Progenitor cell of endocrine pancreas (in vitro differentiated cells): ENCODE data around the gene UGT1A4. TPM values are rescaled to one million over a fixed set of nuclear protein-coding genes. Genes with fewer than 3 reads are reported as not detected.

Experiments
- DNase-seq: peaks from one replicate; pipeline ENCODE4 v3.0.0; 2021; ENCODE audit warnings: low spot score; ENCODE audit not compliant: unreplicated experiment
- H3K27ac Mint-ChIP-seq: 2 replicates; pipeline ENCODE4 v1.8.0; 2021; ENCODE audit warnings: mild to moderate bottlenecking, moderate library complexity, mixed read lengths
- H3K27me3 Mint-ChIP-seq: 2 replicates; pipeline ENCODE4 v1.8.0; 2021; ENCODE audit warnings: mixed read lengths
- H3K36me3 Mint-ChIP-seq: 2 replicates; pipeline ENCODE4 v1.8.0; 2022; ENCODE audit warnings: mixed read lengths; ENCODE audit not compliant: insufficient read depth
- H3K4me1 Mint-ChIP-seq: 2 replicates; pipeline ENCODE4 v1.8.0; 2021; ENCODE audit warnings: low read depth, mixed read lengths
- H3K4me3 Mint-ChIP-seq: 2 replicates; pipeline ENCODE4 v1.8.0; 2021; ENCODE audit warnings: low read depth, mild to moderate bottlenecking, moderate library complexity, mixed read lengths
- H3K9me3 Mint-ChIP-seq: 2 replicates; pipeline ENCODE4 v1.8.0; 2021; ENCODE audit warnings: low read depth, mixed read lengths
- total RNA-seq: library from RNA; stranded (reverse); gene quantifications from 2 replicates; pipeline ENCODE4 v1.2.1, GENCODE V29; 2021
- TF ChIP-seq, protein P1 (sequence below): fragments of 200-600 bp; sonication (generic); IDR thresholded peaks from one replicate; pipeline ENCODE4 v1.5.0; 2021; ENCODE audit warnings: antibody characterized with exemption, mild to moderate bottlenecking; ENCODE audit not compliant: unreplicated experiment

UGT1A4 gene
- total RNA-seq, 1 donor from 2014 or later, result not detected

DNA sequence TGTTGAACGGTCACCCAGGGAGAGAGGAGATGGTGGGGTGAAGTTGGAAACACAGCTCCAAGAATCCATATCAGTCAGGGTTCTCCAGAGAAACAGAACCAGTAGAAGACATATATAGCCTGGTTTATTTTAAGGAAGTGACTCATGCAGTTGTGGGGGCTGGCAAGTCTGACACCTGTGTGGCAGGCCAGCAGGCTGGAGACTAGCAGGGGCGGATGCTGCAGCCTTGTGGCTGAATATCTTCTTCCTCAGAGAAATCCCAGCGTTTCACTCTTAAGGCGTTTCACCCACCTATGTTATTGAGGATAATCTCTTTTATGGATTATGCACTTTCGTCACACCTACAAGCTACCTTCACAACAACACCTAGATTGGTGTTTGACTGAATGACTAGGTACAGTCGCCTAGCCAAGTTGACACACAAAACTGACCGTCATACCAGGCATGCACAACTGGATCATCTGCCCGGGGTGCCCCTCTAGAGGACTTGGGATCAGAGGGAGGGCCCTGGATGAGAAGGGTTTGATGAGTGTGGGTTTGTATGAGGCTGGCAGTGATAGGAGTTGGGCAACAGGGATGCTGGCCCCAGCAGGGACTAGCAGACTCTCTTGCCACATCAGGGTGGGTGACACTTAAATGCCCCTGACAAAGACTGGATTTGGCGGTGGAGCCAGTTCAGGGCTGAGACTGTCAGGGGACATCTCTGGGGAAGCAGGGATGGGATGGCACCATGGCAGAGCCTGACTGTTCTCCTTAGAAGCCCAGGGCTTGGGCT lies 83.0 kb downstream of the UGT1A4 start:
- DNase-seq, result no peak
- Mint-ChIP-seq H3K4me3 (no peak overlapping the region), H3K4me1 (no peaks in the 10 kb centered on the region), H3K36me3 (no peaks in the 10 kb centered on the region), H3K9me3 (peaks cover 5% of the 10 kb centered on the region), H3K27ac (no peak overlapping the region), H3K27me3 (peaks cover 26% of the 10 kb centered on the region)
- TF ChIP-seq, protein P1, sequence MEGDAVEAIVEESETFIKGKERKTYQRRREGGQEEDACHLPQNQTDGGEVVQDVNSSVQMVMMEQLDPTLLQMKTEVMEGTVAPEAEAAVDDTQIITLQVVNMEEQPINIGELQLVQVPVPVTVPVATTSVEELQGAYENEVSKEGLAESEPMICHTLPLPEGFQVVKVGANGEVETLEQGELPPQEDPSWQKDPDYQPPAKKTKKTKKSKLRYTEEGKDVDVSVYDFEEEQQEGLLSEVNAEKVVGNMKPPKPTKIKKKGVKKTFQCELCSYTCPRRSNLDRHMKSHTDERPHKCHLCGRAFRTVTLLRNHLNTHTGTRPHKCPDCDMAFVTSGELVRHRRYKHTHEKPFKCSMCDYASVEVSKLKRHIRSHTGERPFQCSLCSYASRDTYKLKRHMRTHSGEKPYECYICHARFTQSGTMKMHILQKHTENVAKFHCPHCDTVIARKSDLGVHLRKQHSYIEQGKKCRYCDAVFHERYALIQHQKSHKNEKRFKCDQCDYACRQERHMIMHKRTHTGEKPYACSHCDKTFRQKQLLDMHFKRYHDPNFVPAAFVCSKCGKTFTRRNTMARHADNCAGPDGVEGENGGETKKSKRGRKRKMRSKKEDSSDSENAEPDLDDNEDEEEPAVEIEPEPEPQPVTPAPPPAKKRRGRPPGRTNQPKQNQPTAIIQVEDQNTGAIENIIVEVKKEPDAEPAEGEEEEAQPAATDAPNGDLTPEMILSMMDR, result no peak

DNA sequence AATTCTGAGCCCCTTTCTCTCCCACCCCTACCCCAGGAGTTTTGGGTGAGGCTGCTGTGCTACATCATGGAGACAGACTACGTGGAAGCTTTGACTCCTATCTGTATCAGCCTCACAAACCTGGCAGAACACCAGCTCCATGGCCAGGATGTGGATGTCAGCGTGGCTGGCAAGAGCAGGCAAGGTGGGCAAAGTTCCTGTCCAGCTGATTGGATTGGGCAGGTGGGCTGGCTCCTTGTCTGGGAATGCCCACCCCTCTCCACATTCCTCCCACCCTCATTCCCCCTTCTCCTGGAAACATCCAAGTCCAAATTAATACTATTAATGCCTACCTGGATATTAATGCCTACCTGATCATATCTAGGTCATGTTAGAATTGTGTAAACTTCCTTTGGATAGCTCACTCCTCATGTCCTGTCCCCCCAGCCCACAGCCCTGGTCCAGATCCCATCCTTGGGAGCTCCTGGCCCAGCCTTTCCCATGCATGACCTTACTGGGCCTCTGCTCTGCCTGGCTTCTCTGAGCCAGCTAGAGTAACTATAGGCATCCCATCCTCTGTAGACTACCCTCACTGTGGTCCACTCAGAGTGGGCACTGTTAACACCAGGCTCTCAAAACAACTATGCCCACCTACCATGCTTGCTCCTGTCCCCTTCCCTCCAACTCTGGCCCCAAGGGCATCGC lies 83.7 kb downstream of the UGT1A4 start:
- Mint-ChIP-seq H3K36me3 (no peaks in the 10 kb centered on the region), H3K4me3 (no peak overlapping the region), H3K9me3 (peaks cover 5% of the 10 kb centered on the region), H3K4me1 (no peaks in the 10 kb centered on the region), H3K27me3 (peaks cover 26% of the 10 kb centered on the region), H3K27ac (no peak overlapping the region)
- TF ChIP-seq, protein P1, result no peak
- no peak for DNase-seq

DNA sequence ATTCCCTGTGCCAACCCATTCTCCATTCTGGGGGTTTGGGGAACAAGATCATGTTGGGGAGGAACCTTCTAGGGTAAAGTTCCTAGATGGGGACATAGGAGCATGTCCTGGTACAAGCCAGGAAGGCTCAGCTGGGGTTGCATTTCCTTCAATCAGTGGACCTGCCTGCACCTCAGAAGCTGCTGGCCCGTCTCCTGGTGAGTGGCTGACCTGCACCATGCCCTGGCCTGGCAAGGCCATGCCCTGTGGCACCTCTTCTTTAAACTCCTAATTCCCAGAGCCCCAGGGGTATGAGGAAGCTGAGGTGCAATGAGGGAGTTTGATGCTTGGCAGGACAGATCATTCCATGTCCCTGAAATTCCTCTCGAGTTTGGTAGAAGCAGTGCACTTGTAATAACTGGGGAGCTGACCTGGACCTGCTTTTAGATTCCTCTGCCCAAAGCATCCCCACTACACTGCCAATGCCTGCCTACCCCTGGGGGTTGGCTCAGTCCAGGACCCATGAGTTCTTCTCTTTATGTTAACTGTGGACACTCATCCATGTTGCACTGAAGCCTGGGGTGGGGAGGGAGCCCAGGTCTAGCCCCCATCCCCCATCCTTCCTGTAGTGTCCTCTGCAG lies 84.9 kb downstream of the UGT1A4 start:
- peak; percentile 6 for DNase-seq
- H3K4me3 Mint-ChIP-seq, result no peak overlapping the region

DNA sequence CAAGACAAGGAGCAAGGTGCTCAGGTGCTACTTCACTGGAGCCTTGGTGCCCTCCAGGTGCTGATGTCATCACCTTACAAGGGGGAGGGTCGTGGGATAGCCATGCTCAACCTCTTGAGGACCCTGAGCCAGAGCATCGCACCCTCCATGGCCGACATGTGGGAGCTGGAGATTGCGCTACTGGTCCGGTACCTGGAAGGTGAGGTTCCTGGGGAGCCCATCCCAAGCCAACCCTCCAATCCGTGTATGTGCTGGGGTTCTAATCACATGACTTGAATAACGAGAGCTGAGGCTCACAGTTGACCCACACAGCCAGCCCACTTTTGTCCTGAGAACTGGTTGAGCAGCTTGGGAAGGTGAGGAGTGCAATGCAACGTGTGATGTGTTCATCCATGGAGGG lies 85.5 kb downstream of the UGT1A4 start:
- TF ChIP-seq, protein P1, result no peak
- Mint-ChIP-seq H3K27me3 (peaks cover 25% of the 10 kb centered on the region), H3K9me3 (peaks cover 5% of the 10 kb centered on the region), H3K4me3 (no peak overlapping the region), H3K36me3 (no peaks in the 10 kb centered on the region), H3K4me1 (no peaks in the 10 kb centered on the region), H3K27ac (no peak overlapping the region)
- no peak for DNase-seq

More for the DNA sequence above, 84.9 kb downstream of the UGT1A4 start:
- no peak overlapping the region for H3K27ac Mint-ChIP-seq
- TF ChIP-seq, protein P1, result no peak
- H3K4me1 Mint-ChIP-seq, result no peaks in the 10 kb centered on the region
- no peaks in the 10 kb centered on the region for H3K36me3 Mint-ChIP-seq
- H3K9me3 Mint-ChIP-seq, result peaks cover 5% of the 10 kb centered on the region
- peaks cover 26% of the 10 kb centered on the region for H3K27me3 Mint-ChIP-seq

DNA sequence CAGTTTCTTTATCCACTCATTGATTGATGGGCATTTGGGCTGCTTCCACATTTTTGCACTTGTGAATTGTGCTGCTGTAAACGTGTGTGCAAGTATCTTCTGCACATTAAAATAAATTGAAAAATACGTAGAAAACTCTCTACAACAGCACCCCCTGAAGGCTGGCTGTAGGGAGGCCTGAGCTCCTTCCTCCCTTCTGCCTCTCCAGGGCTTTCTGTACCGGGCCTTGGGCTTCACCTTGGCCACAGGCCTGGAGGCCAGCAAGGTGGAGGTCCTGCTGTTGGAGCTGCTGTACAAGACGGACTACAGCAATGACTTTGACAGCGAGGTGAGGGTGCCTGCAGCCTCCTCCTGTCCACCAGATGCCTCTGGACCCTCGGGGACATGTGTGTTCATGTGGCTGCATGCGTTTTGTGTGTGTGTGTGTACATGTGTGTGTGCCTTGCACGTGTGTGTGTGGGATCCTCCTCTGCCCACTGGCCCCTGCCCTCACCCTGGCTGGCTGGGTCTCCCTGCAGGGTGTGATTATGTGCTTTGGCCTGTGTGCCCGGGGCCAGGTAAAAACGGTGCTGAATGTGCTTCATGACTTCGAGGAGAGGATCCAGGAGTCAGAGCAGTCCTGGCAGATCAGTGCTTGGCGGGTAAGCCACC lies 88.8 kb downstream of the UGT1A4 start:
- Mint-ChIP-seq H3K27me3 (peaks cover 23% of the 10 kb centered on the region), H3K9me3 (no peaks in the 10 kb centered on the region), H3K4me3 (no peak overlapping the region), H3K36me3 (no peaks in the 10 kb centered on the region), H3K4me1 (no peaks in the 10 kb centered on the region), H3K27ac (no peak overlapping the region)
- TF ChIP-seq, protein P1, result no peak
- peak; percentile 4 for DNase-seq
